Measurements from ENCODE around the gene UBE2Q2. TPM values are rescaled to one million over a fixed set of nuclear protein-coding genes. Genes with fewer than 3 reads are reported as not detected.
A peak's percentile ranks its signal among the peaks of the same experiment; 100 is the strongest.

Gene UBE2Q2
- total RNA-seq, 1 experiment from 2014 or later, result 27.0 TPM

DNA sequence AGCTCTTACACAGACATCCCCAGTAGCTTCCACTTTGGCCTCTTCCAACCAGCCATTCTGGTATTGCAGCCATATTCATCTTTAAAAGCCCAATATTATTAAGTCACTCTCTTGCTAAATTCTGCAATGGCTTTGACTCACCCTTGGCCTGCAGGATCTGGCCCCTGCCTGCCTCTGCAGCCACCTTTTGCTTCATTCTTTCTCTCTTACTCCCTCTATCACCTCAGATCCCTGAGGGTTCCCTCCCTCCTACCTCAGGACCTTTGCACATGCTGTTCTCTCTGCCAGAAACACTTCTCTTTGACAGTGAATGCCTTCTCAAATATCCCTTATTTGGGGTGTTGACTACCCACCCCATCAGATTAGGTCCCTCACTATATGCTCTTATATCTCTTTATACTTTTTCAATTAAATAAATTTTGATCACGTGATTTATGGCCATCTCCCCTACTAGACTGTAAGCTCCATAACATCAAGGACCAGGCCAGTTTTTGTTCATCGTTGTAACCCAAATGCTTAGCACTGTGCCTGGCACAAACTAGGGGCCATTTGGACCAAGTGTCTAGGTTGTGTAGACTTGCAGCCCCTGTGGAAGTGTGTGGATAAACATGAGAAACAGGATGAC is 32.3 kb upstream of the UBE2Q2 start:
- ChIA-PET POLR2A (interaction anchor here (1.3 kb wide), 1 partner anchor 328 kb away, joined by 4 read pairs; no protein-coding TSS in a partner anchor), CTCF (interaction anchor here (0.5 to 3.2 kb wide), 21 partner anchors 10 to 340 kb away, joined by 3 to 52 read pairs (median 11); partner anchors contain the start of gene UBE2Q2)
- Mint-ChIP-seq H3K27me3 (ENCODE audit: low read depth) (peaks cover 13% of the 10 kb centered on the region), H3K4me1 (peaks cover 7% of the 10 kb centered on the region), H3K36me3 (no peaks in the 10 kb centered on the region), H3K9me3 (0 out of 2 replicates have a peak, but pooled peaks cover 4% of the 10 kb centered on the region), H3K27ac (no peak overlapping the region), H3K4me3 (no peak overlapping the region)
- TF ChIP-seq GTF2I (CRISPR knock-in tag; conservative IDR thresholded peaks at IDR 0.05), result 0 out of 2 replicates have a peak, but pooled peaks have one; percentile 37
- TF ChIP-seq USF1 (CRISPR knock-in tag; IDR thresholded peaks at IDR 0.05), result no peak
- DNase-seq (ENCODE audit: low spot score), result no peak
- no peak for ATAC-seq

GRCh38 chr15:75811626-75812025 is 31.6 kb upstream of the UBE2Q2 start:
- ATAC-seq (no peak), DNase-seq (ENCODE audit: low spot score) (no peak)
- no peak overlapping the region for H3K4me3 Mint-ChIP-seq
- 0 out of 2 replicates have a peak, but pooled peaks cover 4% of the 10 kb centered on the region for H3K9me3 Mint-ChIP-seq
- H3K36me3 Mint-ChIP-seq, result no peaks in the 10 kb centered on the region
- no peak for TF ChIP-seq ESRRA (CRISPR knock-in tag; IDR thresholded peaks at IDR 0.05; ENCODE audit: borderline replicate concordance)
- no peak for TF ChIP-seq MAX (CRISPR knock-in tag; IDR thresholded peaks at IDR 0.05)
- TF ChIP-seq, protein P1, sequence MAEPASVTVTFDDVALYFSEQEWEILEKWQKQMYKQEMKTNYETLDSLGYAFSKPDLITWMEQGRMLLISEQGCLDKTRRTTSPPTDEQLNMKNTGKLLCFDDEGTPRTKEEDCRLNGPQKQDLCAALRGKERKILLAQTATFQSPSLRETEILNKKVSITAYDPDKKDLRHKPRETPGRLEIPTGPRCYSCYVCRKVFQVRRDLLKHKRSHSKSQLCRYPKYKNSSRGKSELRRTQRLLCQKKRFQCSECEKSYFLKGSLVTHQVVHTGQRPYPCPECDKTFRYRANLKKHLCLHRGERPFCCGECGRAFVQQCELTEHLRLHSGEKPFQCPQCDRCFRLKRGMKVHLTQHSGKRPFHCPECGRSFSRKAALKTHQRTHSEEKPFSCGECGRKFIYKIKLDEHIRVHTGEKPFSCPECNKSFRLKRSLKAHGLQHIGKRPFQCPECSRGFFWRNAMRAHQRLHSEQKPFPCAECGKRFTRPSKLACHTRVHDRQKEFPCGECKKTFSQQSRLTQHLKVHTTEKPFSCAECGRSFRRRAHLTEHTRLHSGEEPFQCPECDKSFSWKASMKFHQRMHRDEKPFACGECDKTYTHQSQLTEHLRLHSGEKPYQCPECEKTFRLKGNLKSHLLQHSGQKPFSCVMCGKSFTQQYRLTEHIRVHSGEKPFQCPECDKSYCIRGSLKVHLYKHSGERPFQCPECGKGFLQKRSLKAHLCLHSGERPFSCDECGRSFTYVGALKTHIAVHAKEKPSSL (CRISPR knock-in tag; conservative IDR thresholded peaks at IDR 0.05), result no peak
- no peak for TF ChIP-seq ZNF138 (CRISPR knock-in tag; conservative IDR thresholded peaks at IDR 0.05)
- no peak for TF ChIP-seq ARID4B (CRISPR knock-in tag; IDR thresholded peaks at IDR 0.05; ENCODE audit: borderline replicate concordance)
- no peak for TF ChIP-seq ZBTB21 (CRISPR knock-in tag; IDR thresholded peaks at IDR 0.05; ENCODE audit: borderline replicate concordance)
- no peak for TF ChIP-seq NR3C1 (CRISPR knock-in tag; conservative IDR thresholded peaks at IDR 0.05; ENCODE audit: low read depth)
- TF ChIP-seq E2F1 (CRISPR knock-in tag; IDR thresholded peaks at IDR 0.05), result no peak
- no peak for TF ChIP-seq TP53 (CRISPR knock-in tag; IDR thresholded peaks at IDR 0.05)
- no peak for TF ChIP-seq GRHL2 (CRISPR knock-in tag; IDR thresholded peaks at IDR 0.05; ENCODE audit: insufficient replicate concordance, severe bottlenecking)
- no peak overlapping the region for H3K27ac Mint-ChIP-seq
- H3K4me1 Mint-ChIP-seq, result peaks cover 7% of the 10 kb centered on the region
- CTCF ChIA-PET, result interaction anchor here (3.2 kb wide), 1 partner anchor 116 kb away, joined by 52 read pairs; no protein-coding TSS in a partner anchor
- POLR2A ChIA-PET, result no interaction called here
- peaks cover 6% of the 10 kb centered on the region for H3K27me3 Mint-ChIP-seq (ENCODE audit: low read depth)

Data from WTC11 (cell line).